ENCODE results near the gene TM9SF4.
"Not testable (repeated sequence)": the region's sequence is repeated elsewhere in the genome, so short reads cannot be mapped to it uniquely, and the experiment has no call there.

The TM9SF4 gene

DNA sequence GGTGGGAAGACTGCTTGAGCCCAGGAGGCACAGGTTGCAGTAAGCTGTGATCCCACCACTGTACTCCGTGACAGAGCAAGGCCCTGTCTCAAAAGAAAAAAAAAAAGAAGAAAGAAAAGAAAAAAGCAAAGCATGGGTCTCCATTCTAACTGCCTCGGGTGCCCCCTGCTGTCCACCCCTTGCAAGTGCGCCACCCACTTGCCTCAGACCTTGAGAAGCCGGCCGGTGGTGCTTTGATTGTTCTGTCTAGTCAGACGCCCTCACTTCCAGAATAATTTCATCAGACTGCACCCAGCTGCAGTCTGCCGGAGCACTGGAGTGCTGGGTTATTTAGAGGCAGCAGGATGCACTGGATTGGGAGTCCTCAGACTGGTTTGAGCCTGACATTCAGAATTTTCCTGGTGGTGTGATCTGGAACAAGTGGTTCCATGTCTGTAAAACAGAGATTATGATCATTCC is 17.6 kb upstream of the TM9SF4 start:
- DNase-seq, result peak; percentile 70

- DNase-seq, result no peak
Measured at GRCh38 chr20:32098786-32099185, 10.7 kb upstream of the TM9SF4 start.

GRCh38 chr20:32108814-32109391 is 611 bp upstream of the TM9SF4 start:
- no peak for DNase-seq

DNA sequence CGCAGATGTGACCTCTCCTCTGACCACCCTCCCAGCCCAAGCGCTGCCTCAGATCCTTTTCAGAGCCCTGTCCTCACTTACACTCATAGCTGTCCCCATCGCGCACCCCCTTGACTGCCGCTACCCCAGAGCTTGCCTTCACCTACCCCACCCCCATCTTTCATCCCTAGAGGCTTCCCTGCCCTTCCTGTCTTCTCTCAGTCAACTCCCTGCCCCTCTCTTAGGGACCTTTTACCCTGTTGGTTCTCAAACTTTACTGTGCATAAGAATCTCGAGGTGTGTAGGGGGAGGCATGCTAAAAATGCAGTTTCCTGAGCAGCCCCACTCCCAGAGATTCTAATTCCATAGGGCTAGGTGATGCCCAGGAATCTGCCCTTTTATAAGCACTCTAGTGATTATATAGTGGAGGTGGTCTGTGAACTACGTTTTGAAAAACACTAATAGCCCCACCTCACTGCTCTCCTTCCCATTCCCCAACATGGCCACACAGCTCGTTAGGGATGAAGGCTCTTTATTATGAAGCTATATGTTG is 725 bp downstream of the TM9SF4 start:
- DNase-seq, result no peak

DNA sequence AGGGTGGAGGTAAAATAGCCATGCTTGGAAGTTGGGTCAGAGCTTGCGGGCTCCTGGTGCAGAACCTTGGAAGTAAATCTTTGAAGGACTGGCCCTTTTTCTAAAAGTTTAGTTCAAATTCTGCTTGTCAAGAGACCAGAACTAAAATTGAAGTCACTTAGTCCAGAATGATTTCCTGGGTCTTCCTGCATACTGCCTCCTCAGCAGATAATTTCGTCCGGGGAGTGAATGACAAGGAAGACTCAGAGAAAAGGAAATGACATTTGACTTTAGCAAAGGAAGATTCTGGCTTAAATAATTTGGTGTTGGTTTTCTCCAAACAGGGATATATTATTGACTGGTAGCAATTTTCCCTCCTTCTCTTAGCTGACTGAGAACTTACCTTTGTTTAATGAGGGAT is 1.2 kb downstream of the TM9SF4 start:
- no peak for DNase-seq

- no peak for DNase-seq
Measured at GRCh38 chr20:32111156-32111686, 1.7 kb downstream of the TM9SF4 start.

DNA sequence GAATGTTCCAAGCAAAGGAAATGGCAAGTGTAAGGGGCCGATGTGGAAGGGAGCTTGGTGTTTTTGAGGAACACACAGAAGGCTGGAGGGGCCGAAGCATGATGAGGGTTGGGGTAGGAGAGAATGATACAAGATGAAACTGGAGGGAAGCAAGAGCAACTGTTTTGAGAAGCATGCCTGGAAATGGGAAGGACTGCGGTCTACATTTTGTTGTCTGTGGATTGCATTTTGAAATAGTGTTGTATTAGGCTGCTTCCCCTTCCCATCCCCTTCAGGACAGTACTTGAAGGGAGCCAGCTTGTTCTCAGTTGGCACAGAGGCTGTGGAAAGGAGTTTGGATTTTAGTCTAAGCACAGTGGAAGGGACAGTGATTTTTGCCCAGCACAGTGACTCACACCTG is 2.2 kb downstream of the TM9SF4 start:
- no peak for DNase-seq

DNA sequence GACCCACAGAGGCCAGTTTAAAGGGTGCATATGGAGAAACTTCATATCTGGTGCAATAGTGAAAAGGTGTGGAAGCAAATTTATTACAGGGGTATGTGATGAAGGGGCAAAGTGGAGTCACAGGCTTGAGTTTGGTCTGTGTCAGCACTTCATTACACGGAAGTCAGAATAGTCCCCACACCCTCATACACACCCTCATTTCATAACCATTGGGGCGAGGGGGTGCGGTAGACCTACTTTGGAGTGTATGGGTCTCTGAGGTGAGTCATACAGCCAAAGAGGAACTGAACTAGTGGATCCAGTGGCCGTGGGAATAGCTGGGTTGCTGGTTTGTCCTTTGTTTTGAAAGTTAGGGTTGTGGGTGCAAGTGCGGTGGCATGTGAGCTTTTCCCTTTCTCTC is 3.3 kb downstream of the TM9SF4 start:
- DNase-seq, result peak; percentile 24

- no peak for DNase-seq
Measured at GRCh38 chr20:32113591-32114260, 4.2 kb downstream of the TM9SF4 start.

GRCh38 chr20:32114305-32114960 is 4.9 kb downstream of the TM9SF4 start:
- no peak for DNase-seq

- DNase-seq, result no peak
Measured at GRCh38 chr20:32115211-32115767, 5.8 kb downstream of the TM9SF4 start.

GRCh38 chr20:32116079-32116521 is 6.6 kb downstream of the TM9SF4 start:
- DNase-seq, result no peak

DNA sequence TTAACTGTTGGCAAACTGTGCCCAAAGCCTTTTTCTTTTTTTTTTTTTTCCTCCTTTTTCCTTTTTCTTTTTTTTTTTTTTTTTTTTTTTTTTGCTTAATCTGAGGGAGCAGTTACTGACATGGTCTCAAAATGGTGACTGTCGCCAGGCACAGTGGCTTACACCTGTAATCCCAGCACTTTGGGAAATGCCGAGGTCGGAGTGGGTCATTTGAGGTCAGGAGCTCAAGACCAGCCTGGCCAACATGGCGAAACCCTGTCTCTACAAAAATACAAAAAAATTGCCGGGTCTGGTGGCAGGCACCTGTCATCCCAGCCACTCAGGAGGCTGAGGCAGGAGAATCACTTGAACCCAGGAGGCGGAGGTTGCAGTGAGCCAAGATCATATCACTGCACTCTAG is 7.3 kb downstream of the TM9SF4 start:
- not testable (repeated sequence) for DNase-seq

- DNase-seq, result not testable (repeated sequence)
Measured at GRCh38 chr20:32118427-32118826, 8.9 kb downstream of the TM9SF4 start.

DNA sequence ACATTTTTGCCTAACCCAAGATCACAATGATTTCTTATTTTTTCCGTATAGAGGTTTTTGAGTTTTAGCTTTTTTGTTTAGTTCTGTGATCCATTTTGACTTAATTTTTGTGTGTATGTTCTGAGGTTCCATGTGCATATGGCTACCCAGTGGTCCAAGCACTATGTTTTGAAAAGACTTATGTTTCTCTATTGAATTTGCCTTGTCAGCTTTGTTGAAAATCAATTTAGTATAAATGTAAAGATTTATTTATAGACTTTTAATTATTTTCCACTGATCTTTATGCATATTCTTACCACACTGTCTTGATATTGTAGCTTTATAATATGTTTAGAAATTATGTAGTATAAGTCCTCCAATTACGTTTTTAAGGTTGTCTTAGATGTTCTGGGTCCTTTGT is 10.2 kb downstream of the TM9SF4 start:
- DNase-seq, result no peak

- DNase-seq, result not testable (repeated sequence)
Measured at GRCh38 chr20:32121908-32122307, 12.4 kb downstream of the TM9SF4 start.

DNA sequence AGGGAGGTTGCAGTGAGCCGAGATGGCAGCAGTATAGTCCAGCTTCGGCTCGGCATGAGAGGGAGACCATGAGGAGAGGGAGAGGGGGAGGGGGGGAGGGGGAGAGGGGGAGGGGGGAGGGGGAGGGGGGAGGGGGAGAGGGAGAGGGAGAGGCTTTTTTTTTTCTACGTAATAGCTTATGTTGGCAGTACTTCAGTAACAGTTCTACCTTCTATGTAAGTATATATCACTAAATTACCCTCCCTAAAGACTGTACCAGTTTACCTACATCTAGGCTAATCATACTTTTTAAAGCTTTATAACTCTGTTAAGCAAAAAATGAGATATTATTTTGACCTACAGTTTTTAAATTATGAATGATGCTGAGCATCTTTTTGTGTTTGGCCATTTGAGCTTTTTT is 13.6 kb downstream of the TM9SF4 start:
- no peak for DNase-seq

DNA sequence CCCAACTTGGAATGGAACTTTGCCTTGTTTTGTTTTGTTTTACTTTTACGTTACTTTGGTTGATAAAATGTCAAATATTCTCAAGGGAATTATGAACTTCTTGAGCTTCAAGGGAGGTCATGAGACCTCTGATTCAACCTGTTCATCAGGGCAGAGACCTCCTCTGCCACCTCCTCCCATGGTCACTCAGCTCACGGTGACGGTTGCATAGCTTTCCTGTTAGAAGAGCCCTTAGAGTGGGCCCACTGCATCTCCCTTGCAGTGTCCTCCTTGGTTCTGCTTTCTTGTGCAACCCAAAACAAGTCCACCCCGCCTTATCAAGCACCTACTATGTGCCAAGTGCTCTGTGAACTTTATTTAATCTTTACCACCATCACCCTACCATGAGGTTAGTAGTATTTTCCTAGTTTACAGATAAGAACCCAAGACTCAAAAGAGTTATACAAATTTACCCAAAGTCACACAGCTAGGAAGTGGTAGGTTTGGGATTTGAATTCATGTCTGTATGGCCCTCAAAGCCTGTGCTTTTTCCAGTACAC is 15.5 kb downstream of the TM9SF4 start:
- no peak for DNase-seq

- DNase-seq, result no peak
Measured at GRCh38 chr20:32125506-32125905, 16.0 kb downstream of the TM9SF4 start.

GRCh38 chr20:32126919-32127318 is 17.4 kb downstream of the TM9SF4 start:
- no peak for DNase-seq

GRCh38 chr20:32127347-32127746 is 17.8 kb downstream of the TM9SF4 start:
- DNase-seq, result no peak

GRCh38 chr20:32128167-32128566 is 18.7 kb downstream of the TM9SF4 start:
- no peak for DNase-seq

- DNase-seq, result no peak
Measured at GRCh38 chr20:32129863-32130262, 20.3 kb downstream of the TM9SF4 start.
